Hepatocyte (in vitro differentiated cells): Measurements from ENCODE around the gene ITGB3.

Experiments
- CTCF ChIP-seq: fragments of 200-600 bp; sonication (generic); IDR thresholded peaks from 2 replicates; pipeline ENCODE4 v1.5.1; 2016; ENCODE audit warnings: antibody characterized with exemption, mild to moderate bottlenecking; ENCODE audit not compliant: poor library complexity
- EZH2 ChIP-seq: fragments of 200-600 bp; sonication (generic); IDR thresholded peaks from 2 replicates; pipeline ENCODE4 v1.6.1; 2016; ENCODE audit warnings: antibody characterized with exemption, mild to moderate bottlenecking, borderline replicate concordance
- EZH2phosphoT487 ChIP-seq: fragments of 200-600 bp; sonication (generic); IDR thresholded peaks from one replicate; pipeline ENCODE4 v1.6.1; 2018; ENCODE audit warnings: antibody characterized with exemption, mild to moderate bottlenecking, low read depth, moderate library complexity; ENCODE audit not compliant: unreplicated experiment, severe bottlenecking

GRCh38 chr17:47295037-47295873 is 41.6 kb downstream of the ITGB3 start:
- TF ChIP-seq CTCF = no peak
- TF ChIP-seq EZH2 = no peak
- TF ChIP-seq EZH2phosphoT487 = no peak
